Measurements from ENCODE around the gene TMEM117.

GRCh38 chr12:43976027-43976426 is 140.1 kb downstream of the TMEM117 start:
- TF ChIP-seq CTCF (IDR thresholded peaks at IDR 0.05; ENCODE audit: extremely low read depth in 1 of 2, insufficient read depth in 1 of 2, low read depth in 1 of 2, low read length in 2 of 2) (no peak), EZH2 (IDR thresholded peaks at IDR 0.05; ENCODE audit: borderline replicate concordance, low read depth, low read length, severe bottlenecking) (no peak), POLR2A (IDR thresholded peaks at IDR 0.05; ENCODE audit: low read depth, low read length) (no peak), MAX (IDR thresholded peaks at IDR 0.05; ENCODE audit: insufficient read depth, insufficient read length) (no peak), POLR2AphosphoS5 (IDR thresholded peaks at IDR 0.05; ENCODE audit: insufficient read depth, low read depth, low read length) (no peak)

Data from endothelial cell of umbilical vein (primary cell).